HG03571 (cell line): Measurements from ENCODE around the gene HDAC5.
"Not testable (repeated sequence)": the region's sequence is repeated elsewhere in the genome, so short reads cannot be mapped to it uniquely, and the experiment has no call there.

ENCODE experiments used
- ATAC-seq: cut with Tn5 transposase; IDR thresholded peaks from one replicate; pipeline ENCODE4 v1.9.1; 2021; ENCODE audit not compliant: unreplicated experiment

HDAC5 gene

DNA sequence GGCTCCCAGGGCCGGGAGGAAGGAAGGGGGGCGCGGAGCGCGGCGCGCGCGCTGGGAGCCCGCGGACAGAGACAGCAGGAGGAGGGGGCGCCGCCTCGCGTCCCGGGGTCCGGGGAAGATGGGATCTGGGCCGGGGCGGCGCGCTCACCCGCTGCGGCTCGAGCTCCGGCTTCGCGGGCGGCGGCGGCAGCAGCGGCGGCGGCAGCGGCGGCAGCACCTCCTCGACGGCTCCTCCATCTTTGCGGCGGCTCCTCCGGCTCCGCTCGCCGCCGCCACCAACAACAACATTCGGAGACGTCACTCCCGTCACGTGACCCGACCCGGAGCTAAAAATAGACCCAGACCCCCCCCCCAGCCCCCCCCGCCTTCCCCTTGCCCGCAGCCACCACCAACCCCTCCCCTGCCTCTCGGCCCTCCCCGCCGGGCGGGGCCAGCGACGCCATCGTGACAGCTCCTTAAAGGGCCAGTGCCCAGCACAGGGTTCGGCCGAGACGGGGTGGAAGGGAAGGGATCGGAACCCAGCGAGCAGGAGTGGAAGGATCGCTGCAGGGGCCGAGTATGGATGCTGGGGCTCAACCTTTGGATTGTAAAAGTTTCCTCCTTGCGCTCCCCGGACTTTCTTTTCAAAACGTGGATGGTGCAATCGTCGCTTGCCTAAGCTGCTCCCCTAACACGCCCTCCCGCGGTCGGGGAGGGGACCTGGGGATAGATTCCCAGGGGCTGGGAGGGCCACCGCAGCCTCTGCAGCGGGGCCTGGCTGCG, at the start of gene HDAC5:
HDAC5 (minus strand) TSS at position 286 of the 762 bp plus-strand sequence. CDS start 6,126 bp downstream, outside the sequence.
- peak; percentile 77 for ATAC-seq

DNA sequence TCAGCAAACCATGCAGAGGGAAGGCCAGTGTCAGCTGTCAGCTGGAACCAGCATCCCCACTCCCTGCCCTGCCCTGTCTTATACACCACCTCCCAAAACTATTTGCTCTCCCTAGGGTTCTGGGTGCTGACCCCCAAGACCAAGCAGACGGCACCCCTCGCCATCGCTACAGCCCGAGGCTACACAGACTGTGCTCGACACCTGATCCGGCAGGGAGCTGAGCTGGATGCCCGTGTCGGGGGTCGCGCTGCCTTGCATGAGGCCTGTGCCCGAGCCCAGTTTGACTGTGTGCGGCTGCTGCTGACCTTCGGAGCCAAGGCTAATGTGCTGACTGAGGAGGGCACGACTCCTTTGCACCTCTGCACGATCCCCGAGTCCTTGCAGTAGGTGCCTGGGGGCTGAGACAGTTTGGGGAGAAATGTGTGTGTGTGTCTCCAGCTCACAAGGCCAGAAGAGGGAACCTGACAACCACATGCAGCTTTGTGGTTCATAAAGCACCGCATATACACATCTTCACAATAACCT, 48.6 kb upstream of the HDAC5 start:
- ATAC-seq = no peak

DNA sequence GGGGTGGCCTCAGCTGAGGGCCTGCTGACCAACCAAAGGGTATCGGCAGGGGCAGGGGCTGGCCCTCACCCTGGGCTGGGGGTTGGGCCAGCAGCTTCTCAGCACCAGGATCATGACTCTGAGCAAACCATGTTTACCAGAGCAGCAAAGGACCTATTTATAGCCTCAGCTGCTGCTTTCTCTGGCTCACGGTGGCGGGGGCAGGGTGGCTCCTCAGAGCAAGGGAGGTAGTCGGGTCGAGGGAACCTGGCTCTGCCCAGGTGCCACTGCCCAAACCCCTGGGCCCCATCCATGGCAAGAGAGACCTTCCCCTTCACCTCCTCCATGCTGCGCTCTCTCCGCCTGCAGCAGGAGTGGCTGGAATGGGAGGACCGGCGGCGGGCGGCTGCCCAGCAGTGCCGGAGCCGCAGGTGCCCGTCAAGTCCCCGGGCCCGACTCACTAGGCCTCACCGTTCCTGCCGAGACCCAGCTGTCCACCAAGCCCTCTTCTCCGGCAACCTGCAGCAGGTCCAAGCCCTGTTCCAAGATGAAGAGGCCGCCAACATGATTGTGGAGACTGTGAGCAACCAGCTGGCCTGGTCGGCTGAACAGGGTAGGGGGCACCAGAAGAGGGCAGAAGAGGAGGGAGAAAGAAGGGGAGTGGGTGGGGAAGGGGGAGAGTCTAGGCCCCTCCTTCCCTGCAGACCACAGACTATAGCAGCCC, 47.2 kb upstream of the HDAC5 start, which contains the start of gene ASB16:
ASB16 (plus strand) TSS at position 206 of the 703 bp plus-strand sequence; CDS start at position 292, 86 bp downstream.
- ATAC-seq = no peak

DNA sequence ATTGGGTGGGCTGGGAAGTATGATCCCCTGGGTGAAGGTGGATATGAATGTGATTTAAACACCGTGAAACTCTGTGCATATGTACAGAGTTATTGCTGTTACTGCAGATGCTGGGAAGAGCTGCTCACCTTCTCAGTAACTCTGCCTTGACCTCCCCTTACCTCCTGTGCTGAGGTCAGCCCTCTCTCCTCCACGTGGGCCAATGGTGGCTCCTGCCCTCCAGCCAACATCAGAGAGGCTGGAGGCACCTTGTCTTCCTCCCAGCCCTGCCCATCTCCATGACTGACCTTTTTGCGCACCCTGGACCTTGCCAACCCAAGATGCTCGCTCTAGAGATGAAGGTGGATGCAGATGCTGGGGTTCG, 46.7 kb upstream of the HDAC5 start:
- no peak for ATAC-seq

DNA sequence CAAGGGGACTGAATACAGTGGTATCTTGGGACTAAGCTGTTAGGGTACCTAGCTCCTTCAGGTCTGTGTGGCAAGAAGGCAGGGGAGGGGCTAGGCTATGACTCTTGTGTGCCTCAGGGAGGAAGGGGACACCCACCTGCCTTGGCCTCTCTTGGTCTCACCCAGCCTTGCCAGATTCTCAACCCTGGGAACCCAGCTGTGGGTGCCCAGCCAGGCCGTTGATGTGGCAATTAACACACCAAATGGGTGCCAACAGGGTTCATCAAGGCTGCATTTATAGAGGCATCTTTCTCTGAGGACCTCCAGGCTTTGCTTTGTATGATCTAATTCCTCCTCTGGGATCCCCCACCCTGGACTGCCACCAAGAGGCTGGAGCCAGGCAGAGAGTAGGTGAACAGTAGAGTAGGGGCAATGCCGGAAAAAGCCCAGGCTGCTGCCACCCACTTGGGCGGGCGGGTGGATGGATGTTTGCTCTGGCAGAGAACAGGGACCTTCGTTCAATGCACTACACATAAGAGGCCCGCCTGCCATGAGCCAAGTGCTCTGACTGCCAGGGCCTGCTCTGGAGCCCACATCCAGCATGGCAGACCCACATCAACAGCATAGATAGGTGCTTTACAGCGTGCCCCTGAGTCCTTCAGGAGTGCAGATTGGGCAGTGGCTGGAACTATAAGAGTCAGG, 43.9 kb upstream of the HDAC5 start:
- no peak for ATAC-seq

DNA sequence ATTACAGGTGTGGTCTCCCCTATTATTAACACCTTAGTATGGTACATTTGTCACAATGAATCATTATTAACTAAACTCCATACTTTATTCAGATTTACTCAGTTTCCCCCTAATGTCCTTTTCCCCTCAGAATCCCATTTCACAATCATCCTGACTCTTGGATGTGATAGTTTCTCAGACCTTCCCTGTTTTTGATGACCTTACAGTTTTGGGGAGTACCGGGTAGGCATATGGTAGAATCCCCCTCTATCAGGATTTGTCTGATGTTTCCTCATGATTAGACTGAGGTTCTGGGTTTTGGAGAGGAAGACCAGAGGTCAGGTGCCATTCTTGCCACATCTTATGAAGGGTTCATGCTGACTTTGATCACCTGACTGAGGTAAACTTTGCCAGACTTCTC, 41.0 kb upstream of the HDAC5 start:
- ATAC-seq = no peak

DNA sequence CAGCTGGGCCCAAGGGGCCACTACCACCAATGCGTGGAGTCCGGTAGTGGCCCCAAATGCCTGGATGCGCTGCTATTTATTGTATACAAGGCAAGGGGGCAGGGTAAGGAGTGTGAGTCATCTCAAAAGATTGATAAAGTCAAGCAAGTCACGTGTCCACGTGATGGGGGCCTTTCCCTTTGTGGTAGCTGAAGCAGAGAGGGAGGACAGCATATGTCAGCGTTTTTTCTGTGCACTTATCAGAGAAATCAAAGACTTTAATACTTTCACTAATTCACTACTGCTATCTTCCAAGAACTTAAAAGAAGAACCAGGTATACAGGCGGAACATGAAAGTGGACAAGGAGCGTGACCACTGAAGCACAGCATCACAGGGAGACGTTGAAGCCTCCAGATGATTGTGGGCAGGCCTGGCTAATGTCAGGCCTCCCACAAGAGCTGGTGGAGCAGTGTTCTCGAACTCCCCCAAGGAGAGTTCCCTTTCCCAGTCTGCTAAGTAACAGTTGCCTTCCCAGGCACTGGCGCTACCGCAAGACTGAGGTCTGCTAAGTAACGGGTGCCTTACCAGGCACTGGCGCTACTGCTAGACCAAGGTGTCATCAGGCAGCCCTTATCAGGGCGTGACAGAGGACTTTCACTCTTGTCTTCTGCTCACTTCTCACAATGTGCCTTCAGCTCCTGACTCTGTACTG, 36.2 kb upstream of the HDAC5 start:
- ATAC-seq = no peak

DNA sequence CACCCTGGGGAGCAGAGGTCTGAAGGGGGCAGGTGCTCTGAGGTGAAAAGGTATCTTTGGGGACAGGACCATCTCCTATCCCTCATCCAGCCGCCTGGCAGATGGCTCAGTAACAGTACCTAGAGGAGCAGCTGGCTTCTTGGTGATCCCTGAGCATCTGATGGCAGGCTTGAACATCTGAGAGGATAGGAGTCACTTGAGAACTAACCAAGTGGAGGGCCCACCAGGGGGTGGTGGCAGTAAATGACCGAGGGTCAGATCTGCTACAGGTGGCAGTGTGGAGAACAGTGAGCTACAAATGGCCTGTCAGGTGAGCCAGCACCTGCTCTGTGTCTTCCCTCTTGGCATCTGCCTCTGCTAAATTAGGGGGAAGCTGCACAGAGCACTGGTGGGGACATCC, 32.0 kb upstream of the HDAC5 start:
- no peak for ATAC-seq

DNA sequence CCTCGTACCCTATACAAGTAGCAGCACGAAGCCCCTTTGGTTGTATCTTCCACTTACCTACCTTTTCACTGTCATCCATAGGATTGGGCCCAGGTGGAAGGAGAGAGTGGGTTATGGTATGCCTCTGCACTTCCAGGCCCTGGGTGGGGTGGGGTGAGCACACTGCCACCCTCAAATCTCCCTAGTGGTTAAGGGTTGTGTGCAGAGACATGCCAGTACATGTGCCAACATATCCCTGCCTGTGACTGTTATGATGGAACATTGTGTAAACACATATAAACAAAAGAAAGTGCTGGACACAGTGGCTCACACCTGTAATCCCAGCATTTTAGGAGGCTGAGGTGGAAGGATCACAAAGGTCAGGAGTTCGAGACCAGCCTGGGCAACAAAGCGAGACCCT, 29.4 kb upstream of the HDAC5 start:
- ATAC-seq = no peak

DNA sequence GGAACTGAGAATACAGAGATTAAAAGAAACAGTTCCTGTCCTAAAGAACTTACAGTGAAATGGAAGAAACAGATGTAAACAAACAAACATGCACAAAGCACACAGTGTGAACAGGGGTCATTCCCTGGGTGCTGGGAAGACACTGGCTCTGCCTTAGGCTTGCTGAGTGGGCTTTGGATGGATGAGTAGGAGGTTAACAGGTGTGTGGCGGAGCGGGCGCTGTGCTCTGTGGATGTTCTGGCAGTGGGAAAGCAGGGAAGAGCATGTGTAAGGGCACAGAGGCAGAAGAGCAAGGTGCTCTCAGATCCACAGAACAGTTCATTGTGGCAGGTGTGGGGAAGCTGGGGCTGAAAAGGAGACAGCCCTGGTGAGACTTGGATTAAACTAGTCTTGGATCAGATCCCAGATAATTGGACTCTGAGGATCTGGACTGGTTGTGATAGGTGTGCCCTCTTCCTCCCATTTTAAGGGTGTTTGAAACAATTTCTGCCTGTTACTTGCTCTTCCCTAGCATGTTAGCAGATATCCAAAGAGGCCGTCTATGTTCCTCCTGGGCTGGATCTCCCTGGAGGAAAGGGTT, 26.4 kb upstream of the HDAC5 start:
- no peak for ATAC-seq

DNA sequence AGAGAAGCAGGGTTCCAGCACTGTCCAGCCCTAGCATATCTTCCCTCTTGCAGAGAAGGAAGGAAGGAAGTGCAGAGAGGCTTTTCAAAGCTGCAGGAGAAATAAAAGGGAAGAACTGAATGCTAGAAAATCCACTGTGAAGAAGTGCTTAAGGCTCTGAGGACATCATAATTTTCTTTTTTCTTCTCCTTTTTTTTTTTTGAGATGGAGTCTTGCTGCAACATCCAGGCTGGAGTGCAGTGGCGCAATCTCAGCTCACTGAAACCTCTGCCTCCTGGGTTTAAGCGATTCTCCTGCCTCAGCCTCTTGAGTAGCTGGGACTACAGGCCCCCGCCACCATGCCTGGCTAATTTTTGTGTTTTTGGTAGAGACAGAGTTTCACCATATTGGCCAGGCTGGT, 25.6 kb upstream of the HDAC5 start:
- ATAC-seq = not testable (repeated sequence)

DNA sequence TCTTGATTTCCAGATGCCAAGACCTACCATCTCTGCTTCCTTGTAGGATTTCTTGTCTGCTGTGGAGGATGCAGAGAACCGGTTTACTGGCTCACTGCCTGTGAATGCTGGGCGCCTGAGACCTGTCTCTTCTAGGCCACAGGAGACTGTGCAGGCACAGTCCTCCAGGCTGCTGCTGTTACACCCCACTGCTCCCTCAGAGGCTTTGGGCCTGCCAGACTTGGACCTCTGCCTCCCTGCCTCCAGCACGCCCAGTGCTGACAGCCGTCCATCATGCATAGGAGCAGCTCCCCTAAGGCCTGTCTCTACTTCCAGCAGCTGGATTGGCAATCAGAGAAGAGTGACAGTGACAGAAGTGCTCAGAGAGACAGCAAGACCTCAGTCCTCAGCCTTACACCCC, 24.4 kb upstream of the HDAC5 start:
- no peak for ATAC-seq

DNA sequence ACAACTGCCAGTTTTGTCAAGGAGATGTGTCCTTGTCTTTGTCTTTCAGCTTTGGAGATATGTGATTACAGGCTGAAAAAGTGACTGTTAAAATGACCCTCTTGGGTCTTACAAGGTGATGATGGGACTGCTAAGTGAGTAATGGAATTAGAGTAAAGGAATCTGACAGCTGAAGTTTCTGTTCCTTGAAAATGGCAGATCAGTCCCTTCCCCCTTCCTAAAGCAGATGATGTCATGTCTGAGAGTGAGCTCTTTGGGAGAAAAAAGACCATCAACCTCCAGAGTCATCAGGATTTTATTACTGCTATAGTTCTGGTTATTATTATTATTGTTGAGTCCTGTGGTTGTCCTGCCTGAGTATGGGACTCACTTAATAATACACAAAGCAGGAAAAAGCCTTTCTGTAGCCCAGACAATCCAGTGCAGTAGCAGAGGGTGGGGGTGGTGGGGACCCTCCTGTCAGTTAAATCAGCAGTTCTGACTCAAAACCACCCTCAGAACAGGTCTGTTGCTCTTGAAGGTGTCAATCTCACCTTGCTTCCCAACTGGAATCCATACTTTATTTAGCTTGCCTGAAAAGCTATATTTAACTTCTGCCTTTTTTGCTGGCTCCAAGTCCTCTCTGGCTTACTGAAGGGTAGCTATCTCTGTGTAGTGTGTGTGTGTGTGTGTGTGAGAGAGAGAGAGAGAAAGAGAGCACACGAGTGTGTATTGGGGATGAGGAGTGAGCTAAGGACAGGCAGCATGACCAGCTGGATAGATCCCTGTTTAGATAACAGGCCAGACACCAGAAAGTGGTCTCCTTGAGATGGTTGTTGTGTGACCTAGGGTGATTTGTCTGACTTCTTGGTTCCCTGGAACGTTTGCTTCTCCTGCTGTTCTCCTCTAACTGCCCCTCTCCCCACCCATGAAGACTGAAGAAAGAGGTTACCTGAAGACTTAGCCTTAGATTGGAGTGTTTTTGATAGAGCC, 23.2 kb upstream of the HDAC5 start:
- no peak for ATAC-seq

DNA sequence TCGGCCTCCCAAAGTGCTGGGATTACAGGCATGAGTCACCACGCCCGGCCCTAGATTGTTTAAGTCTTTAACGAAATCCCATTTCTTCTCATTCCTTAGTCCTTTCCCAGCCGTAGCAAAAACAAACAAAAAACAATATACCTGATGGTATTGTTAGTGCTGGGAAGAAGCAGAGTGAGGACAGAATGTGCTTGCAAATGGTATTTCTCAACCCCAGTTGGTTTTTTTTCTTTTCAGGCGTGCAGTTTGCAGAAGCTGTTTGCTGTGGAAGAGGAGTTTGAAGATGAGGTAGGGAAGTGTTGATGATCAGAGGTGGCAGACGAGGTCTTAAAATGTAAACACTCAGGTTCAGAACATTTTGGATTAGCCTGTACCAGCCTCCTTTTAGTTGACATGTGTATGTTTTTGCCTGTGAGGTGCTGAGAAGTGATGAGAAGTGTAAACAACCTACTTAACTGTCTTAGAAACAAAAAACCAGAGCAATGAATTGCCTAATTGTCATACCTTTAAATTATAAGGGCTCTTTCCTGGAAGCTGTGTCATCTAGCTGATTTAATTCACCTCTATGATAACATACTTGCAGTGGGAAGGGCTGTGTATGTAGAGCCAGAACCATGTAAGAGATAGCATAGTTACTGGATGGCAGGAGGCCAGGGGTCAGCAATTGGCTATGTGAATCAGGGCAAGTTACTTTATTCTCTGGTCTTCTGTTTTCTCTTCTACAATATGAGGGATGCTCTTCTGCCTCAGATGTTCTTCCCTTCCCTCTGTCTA, 21.7 kb upstream of the HDAC5 start:
- ATAC-seq = no peak

DNA sequence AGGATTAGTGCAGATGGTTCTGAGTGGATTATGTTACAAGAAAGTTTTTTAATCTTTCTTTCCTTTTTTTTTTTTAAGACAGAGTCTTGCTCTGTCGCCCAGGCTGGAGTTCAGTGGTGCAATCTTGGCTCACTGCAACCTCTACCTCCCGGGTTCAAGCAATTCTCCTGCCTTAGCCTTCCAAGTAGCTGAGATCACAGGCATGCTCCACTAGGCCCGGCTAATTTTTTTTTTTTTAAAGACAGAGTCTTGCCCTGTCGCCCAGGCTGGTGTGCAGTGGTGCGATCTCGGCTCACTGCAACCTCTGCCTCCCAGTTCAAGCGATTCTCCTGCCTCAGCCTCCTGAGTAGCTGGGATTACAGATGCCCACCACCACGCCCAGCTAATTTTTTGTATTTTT, 20.5 kb upstream of the HDAC5 start:
- ATAC-seq = not testable (repeated sequence)

DNA sequence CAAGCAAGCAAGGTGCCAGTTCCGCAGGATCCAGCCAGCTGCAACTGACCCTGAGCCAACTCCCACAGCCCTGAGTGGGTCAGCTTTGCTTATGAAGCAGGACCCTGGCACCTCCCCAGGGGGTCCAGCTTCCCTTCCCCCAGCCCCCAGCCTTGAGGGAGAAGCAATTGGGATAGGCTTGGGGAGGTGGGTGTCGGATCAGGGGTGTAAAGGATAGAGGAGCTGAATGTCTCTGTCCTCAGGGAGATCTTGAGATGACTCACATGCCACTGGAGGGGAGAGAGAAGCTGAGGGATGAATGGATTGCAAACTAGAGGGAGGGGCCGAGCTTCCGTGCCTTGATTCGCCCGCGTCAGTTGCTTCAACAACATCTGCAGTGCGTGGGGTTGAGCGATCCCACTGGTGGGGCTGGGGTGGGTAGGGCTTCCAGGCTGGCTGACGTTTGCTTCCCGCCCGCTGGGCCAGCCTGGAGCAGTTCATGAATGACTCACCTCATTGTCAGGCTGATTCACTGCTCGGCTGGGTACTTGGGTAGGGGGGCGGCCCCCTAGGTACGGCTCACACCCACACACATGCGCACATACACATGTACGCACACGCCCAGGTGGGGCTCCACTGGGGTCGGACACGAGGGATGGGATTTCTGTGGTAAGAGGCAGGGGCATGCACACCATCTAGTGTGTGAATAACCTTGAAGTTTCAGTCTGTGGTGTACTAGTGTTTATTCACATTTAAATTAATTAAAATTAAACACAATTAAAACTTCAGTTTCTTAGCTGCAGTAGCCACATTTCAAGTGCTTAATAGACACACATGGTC, 14.7 kb upstream of the HDAC5 start:
- ATAC-seq = no peak

DNA sequence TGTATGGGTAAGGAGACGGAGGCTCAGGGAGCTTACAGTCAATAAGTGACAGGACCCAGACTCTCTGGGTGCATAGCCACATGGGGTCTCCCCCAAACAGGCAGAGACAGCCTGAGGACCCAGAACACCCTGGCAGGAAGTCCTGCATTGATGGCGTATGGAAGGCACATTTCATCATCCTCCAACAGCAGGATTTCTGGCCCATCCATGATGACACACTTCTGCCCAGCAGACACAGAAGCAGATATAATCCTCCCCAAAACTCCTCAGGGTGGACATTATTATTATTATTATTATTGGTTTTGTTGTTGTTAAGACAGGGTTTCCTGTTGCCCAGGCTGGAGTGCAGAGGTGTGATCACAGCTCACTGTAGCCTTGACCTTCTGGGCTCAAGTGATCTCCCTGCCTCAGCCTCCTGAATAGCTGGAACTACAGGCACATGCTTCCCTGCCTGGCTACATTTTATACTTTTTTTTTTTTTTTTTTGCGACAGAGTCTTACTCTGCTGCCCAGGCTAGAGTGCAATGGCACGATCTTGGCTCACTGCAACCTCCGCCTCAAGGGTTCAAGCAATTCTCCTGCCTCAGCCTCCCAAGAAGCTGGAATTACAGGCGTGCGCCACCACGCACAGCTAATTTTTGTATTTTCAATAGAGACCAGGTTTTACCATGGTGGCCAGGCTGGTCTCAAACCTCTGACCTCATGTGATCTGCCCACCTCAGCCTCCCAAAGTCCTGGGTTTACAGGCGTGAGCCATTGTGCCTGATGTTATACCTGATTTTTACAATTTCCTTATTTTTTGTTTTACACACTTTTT, 11.5 kb upstream of the HDAC5 start:
- no peak for ATAC-seq
